Stomach (tissue), 4 donors: ENCODE measurements around the gene STK31.

Source experiments
- EP300 ChIP-seq: sonication (generic); formaldehyde crosslinking; IDR thresholded peaks from one replicate; pipeline ENCODE4 v1.6.1; 2017; ENCODE audit warnings: antibody characterized with exemption
- POLR2A ChIP-seq, 4 donors: fragments of 450-650 bp; IDR thresholded peaks; one replicate each; pipeline ENCODE4 v1.6.1; 2016; ENCODE audit warnings: antibody characterized with exemption in 4 of 4, control low read depth in 2 of 4, mild to moderate bottlenecking in 1 of 4, moderate library complexity in 1 of 4
- POLR2AphosphoS5 ChIP-seq, 3 donors: sonication (generic); formaldehyde crosslinking; IDR thresholded peaks; one replicate each; pipeline ENCODE4 v1.6.1; 2016; ENCODE audit warnings: antibody characterized with exemption in 3 of 3
- TF ChIP-seq, protein P1 (sequence below), 7 experiments: fragments of 450-650 bp in 4 of 7; fragments of 200-600 bp in 3 of 7; sonication (generic) in 3 of 7; IDR thresholded peaks; one replicate each; pipeline ENCODE4 v1.5.1; 2016 to 2019; ENCODE audit warnings: antibody characterized with exemption in 7 of 7, control low read depth in 2 of 7, mild to moderate bottlenecking in 1 of 7

DNA sequence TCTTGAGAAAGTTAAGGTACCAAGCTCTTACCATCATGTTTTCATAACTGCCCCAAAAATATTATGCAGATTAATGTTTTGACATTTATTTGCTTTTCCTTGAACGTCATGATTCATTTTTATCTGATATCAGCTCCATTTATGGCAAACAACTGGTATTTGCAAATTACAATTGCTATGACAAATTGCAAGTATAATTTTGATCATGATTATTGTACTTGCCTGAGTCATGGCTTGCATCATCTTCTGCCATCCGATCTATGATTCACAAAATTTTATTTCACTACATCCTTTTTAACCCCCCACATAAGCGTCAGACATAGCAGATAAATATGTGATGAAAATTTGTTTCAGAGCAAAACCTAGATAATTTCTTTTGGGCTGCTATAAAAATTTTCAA lies 155.0 kb downstream of the STK31 start:
- TF ChIP-seq, protein P1, sequence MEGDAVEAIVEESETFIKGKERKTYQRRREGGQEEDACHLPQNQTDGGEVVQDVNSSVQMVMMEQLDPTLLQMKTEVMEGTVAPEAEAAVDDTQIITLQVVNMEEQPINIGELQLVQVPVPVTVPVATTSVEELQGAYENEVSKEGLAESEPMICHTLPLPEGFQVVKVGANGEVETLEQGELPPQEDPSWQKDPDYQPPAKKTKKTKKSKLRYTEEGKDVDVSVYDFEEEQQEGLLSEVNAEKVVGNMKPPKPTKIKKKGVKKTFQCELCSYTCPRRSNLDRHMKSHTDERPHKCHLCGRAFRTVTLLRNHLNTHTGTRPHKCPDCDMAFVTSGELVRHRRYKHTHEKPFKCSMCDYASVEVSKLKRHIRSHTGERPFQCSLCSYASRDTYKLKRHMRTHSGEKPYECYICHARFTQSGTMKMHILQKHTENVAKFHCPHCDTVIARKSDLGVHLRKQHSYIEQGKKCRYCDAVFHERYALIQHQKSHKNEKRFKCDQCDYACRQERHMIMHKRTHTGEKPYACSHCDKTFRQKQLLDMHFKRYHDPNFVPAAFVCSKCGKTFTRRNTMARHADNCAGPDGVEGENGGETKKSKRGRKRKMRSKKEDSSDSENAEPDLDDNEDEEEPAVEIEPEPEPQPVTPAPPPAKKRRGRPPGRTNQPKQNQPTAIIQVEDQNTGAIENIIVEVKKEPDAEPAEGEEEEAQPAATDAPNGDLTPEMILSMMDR (IDR thresholded peaks at IDR 0.05), result no peak
- TF ChIP-seq POLR2A (IDR thresholded peaks at IDR 0.05) (no peak), POLR2AphosphoS5 (IDR thresholded peaks at IDR 0.05) (no peak), EP300 (no peak)
